WI38 (cell line): ENCODE data around the gene GRAMD2A.
A peak's percentile ranks its signal among the peaks of the same experiment; 100 is the strongest.

Experiments
- H3K4me3 ChIP-seq: 2 replicates; pipeline ENCODE4 v1.5.1; 2011; ENCODE audit warnings: low read depth, mild to moderate bottlenecking, control low read depth, low read length
- TF ChIP-seq, protein P1 (sequence below): IDR thresholded peaks from 2 replicates; pipeline ENCODE4 v1.5.1; 2012; ENCODE audit warnings: low read depth, mild to moderate bottlenecking, control low read depth, low read length

Gene GRAMD2A

DNA sequence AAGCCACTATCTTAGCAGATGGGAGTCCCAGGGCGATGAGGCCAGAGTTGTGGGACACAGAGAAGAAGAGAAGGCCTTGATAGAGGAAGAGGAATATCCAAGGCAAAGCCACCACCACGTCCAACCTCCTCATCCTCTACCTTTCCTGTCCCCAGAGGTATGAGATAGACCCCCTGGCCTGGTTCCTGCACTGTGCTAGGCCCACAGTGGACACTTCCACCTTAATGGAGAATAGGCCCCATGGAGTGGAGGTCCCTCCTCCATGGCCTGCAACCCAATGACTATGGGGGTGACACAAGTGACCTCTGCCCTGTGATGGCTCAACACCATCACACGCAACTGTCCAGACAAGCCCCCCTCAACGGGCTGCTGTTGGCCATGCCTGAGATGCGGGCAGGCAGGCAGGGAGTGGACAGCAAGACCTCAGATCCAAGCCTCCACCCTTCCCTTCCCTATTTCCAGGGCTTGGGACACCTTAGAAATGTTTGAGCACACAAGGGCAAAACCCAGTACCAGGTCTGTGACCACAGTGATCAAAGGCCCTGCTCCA, 36.8 kb downstream of the GRAMD2A start:
- TF ChIP-seq, protein P1, sequence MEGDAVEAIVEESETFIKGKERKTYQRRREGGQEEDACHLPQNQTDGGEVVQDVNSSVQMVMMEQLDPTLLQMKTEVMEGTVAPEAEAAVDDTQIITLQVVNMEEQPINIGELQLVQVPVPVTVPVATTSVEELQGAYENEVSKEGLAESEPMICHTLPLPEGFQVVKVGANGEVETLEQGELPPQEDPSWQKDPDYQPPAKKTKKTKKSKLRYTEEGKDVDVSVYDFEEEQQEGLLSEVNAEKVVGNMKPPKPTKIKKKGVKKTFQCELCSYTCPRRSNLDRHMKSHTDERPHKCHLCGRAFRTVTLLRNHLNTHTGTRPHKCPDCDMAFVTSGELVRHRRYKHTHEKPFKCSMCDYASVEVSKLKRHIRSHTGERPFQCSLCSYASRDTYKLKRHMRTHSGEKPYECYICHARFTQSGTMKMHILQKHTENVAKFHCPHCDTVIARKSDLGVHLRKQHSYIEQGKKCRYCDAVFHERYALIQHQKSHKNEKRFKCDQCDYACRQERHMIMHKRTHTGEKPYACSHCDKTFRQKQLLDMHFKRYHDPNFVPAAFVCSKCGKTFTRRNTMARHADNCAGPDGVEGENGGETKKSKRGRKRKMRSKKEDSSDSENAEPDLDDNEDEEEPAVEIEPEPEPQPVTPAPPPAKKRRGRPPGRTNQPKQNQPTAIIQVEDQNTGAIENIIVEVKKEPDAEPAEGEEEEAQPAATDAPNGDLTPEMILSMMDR = no peak
- no peak overlapping the region for H3K4me3 ChIP-seq

DNA sequence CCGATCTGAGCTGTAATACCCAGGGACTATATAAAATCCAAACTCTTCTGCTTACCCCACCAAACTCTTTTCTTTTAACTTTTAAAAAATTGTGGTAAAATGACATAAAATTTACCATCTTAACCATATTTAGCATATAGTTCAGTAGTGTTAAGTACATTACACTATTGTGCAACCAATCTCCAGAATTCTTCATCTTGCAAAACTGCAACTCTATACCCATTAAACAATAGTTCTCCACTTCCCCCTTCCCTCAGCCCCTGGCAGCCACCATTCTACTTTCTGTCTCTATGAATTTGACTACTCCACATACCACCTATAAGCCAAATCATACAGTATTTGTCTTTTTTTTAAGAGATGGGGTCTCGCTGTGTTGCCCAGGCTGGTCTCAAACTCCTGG, 40.7 kb downstream of the GRAMD2A start:
- H3K4me3 ChIP-seq = no peak overlapping the region
- TF ChIP-seq, protein P1 = no peak

DNA sequence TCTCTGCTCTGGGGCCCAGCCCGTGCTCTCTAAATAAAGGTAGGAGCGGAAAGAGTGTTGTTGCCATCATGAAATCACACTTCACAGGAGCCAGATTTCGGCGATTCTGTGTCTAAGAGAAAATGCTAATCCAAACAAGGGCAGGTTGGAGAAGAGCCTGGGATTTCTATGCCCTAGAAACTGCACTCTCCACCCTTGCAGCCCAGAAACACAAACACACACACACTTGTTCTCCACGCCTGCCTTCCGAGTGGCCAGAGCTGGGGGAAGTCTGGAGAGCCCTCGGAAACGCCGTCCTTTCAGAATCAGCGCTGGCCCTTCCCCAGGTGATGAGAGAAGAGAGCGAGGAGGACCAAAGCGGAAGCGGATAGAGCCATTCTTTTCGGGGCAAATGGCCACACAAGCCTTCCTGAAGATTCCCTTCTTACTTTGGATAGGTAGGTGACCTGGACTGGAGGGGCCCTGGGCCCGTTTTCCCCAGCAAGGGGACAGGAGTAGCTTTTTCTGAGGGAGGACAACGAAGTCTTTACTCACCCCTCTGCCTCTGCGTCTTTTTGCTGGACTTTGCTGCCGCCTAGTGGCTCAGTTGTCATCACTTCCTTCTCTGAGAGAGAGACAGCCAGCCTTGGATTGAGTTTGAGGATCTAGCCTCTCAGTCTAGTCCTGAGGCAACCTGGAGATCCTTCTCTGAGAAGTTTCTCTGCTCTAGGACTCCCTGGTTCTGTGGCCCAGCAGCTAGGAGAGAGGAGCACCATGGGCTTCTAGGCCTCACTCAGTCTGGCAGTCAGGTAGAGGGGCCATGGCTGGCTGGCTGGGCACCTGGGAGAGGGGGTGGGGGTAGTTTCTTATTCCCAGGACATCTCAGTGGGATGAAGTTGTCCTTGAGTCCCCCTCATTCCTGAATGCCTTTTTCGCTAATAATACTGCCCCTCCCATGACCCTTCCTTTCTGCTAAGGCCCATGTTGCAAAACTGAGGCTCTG, 41.7 kb downstream of the GRAMD2A start:
- H3K4me3 ChIP-seq = peak overlapping the region; percentile 59
- TF ChIP-seq, protein P1 = peak; percentile 98

DNA sequence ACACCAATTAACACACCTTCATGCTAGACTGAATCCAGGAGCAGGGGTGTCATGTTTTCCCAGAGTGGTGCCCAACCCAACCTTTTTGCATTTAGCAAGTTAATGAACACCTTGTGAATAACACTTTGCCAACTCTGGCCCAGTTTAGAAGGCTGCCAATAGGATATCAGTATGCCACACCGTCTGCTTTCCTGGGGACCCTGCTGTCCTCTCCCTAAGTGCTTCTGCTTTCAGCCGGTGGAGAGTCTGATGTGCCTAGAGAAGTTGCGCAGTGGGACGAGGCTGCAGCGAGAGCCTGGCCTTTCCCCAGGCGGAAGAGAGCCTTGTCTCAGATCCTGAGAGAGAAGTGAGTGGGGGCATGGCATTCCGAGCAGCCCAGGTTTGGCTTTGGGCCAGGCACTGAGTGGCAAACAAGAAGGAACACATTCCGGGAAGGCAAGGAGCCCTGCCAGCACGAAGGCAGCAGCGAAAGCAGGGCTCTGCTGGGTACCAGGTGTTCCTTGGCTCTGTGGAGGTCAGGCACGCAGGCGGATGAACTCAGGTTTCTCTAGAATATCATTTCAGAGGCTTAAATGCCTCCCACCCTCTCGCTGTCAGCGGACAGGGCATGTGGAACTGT, 42.5 kb downstream of the GRAMD2A start:
- TF ChIP-seq, protein P1 = no peak
- peak overlapping the region; percentile 59 for H3K4me3 ChIP-seq

DNA sequence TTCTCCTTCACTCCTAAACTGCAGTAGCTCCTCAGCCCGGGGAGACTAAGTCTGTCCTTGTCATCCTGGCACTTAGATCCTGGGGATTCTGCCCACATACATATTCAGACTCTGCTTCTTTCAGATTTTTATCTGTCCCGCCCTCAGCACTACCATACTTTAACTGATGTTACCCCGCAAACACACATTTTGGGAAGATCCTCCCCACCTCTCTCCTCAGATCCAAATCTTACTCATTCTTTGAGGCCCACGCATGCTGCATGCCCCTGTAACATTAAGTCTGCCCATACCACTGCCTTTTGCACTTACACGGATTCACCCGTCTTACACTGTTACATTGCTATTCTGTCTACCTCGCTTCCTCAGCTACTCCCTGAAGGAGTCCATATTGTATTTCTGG, 43.3 kb downstream of the GRAMD2A start:
- TF ChIP-seq, protein P1 = no peak
- H3K4me3 ChIP-seq = no peak overlapping the region

DNA sequence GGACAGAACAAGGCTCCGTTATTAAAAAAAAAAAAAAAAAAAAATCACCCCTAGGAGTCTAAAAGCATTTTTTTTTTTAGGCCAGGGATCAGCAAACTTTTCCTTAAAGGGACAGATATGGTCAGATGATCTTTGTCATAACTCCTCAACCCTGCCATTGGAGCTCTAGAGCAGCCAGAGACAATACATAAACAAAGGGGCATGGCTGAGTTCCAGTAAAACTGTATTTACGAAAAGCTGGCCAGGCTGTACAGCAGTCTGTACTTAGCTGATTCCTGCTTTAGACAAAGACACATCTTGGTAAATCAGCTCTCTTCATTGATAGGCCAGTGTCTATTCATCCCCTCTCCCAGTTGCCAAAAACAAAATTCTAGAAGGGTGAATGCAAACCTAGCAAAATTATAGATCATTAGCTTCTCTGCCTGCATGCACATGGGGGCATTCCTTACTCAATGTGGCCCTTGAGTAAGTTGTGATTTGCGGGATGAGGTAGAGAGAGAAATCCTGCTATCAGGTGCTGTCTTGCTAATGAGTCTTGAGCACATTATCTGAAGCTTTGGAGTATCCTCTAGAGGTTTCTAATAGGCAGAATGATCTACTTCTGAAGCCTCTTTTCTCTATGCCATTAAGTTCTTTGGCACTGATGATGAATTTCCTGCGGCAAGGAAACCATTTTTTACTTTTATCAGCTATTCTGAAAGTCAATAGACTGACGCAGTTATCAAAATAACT, 44.2 kb downstream of the GRAMD2A start:
- TF ChIP-seq, protein P1 = no peak
- H3K4me3 ChIP-seq = no peak overlapping the region
